MV-4-11 (cell line): ENCODE data around the gene ANKRD35.

ENCODE experiments used
- DNase-seq: peaks from one replicate; lab custom pipeline; 2025; lab: John Stamatoyannopoulos, UW

The ANKRD35 gene

DNA sequence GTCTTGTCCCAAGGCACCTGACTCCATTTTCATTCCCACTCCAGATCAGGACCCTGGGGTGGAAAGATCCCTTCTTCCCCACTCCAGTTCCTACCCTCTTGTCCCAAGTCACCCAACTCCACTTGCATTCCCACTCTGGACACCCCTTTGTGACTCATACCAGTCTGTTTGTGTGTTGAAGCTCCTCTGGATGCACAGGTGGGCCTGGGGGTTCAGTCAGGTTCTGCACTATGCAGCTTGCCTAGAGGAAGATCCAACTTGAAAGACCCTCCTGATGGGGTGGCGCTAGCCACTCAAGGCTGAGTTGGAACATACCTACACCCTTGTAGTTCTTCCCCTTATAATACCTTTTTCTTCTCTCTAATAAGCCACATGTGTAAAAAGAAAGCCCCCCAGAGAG is 9.8 kb upstream of the ANKRD35 start:
- DNase-seq: no peak

DNA sequence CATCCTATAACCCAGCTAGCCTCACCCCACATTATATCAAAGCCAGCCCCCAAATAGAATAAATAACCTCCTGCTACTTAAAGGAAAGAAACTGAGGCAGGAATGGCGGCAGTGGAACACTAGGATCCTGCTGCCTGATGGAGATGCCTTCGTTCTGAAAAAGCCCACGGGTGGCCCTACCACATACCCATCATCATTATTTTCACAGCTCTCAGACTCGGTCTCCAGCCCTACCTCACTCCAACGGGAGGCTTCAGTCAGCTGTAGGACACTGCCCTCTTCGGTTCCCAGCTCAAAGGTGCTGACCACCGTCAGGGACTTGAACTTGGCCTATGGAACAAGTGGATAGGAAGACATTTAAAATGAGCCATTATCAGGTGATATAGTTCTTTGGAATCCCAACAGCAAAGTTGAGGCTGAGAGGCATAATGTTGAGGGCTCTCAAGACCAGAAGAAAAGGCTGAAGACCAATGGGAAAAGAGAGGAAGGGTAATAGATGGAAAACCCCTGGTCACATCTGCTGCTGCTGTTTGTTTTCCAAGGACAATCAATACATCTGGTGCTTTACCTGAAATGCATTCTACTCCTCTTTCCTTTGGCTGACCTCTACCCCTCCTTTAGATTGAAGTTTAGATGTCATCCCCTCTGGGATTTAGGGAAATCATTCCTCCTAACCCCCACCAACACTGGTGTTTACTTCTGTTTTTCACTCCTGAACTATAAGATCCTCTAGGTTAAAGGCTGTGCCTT is 7.8 kb upstream of the ANKRD35 start:
- DNase-seq: no peak

DNA sequence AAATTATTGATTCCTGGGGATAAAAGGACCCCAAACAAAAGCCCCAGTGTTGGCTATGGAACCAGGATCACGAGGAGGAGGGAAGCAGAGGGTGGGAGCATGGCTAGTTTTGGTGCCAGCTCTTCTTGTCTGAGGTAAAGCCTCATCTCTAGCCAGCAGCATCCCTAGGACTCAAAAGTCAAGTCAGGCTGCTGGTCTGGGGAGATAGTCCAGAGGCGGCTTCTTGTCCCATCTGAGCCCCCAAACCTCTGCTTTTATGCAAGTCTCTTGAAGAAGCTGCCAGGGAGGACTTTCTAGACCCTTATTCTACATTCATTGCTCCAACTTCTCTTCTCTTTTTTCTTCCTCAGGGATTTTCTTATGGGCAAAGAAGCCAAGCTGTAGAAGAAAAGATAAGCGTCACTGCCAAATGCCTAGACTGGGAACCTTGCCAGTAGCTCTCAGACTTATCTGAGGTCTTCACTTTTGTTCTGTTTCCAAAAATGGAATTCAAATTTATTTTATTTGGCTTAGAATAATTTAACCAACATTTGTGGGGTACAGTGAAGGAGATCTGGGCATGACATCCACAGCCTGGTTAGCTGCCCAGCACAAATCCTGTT is 6.9 kb upstream of the ANKRD35 start:
- no peak for DNase-seq

DNA sequence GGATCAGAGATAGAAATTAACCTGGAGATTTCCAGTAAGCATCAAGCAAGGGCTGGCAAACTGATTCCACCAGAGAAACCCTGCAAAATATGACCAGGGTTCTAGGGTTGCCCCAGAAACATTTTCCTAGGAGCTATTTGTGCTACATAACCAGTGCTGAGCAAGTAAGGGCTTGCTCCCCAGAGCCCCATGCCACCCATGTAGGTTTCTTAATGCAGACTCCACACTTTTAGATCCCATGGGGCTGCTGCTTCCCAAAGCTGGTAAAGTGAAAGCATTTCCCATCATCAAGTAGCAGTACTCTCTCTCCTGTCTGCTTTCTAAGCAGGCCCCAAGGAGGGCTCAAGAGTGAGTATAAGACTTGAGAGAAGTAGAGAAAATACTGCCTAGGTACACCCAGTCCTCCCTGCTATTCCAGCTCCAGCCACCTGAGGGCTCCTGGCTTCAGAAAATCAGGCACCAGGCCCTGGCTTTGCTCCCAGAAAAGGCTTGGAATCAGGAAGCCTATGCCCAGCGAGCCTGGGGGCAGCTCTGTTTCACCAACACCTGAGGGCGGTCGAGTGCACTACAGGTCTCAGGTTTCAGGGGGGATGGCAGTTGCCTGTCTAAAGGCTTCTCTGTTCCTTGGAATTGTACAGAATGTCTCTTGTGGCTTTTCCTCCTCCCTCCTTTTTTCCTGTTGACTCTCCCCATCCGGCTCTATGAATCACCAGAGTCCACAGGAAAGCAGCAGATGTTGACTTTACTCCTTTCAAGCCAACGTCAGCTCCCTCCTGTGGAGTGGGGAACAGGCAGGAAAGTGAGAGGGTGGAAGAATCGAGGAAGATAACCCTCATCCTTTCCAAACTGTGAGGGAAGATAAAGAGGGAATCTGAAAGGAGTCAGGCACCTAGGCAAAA is 6.2 kb upstream of the ANKRD35 start:
- peak; percentile 55 for DNase-seq

DNA sequence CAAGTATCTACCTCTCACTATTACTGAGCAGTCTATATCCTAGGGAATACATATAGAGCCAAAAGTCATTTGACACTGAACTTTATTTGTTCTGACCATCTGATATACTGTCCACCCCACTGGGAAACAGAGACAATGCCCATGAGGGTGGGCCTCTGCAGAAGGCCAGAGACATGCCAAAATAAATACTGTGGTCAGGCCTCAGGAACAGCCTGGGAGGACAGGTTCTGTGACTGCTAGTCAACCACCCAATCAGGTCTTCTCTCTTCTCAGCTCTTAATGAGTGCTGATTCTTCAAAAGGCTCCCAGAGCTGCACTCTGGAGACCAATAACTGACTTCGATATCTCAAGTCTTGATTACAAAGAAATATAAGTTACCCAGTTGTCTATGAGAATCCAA is 5.5 kb upstream of the ANKRD35 start:
- no peak for DNase-seq

DNA sequence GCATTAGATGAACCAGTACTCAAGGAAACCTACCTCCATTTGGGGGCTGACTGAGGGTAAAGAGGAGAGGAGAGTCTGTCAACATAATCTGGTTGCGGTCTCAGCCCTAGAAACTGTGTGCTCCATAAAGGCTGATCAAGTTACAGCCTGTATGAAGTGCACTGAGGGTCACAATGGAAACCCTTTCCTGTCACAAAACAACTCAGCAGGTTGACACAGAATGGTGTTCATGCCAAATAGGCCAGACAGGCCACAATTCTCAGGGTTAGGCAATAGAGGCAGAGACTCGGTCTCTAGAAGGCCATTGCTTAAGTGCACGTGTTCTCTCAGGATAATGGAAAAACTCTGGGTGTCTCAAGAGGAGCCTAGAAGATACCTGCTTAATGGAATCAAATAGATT is 4.1 kb upstream of the ANKRD35 start:
- no peak for DNase-seq

DNA sequence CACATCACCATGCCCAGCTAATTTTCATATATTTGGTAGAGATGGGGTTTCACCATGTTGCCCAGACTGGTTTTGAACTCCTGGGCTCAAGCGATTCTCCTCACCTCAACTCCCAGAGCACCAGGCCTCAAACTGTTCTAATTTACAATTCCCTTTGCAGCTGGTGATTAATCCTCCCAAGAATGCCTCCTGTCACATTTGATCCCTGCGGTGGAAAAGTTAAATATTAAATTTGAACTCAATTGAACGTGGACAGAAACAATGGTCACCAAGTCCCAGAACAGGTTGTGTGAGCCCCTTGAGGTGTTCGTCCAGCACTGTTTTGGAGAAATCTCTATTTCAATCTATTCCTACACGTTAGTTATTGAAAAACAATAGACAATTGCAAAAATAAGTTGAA is 2.0 kb upstream of the ANKRD35 start:
- DNase-seq: no peak

DNA sequence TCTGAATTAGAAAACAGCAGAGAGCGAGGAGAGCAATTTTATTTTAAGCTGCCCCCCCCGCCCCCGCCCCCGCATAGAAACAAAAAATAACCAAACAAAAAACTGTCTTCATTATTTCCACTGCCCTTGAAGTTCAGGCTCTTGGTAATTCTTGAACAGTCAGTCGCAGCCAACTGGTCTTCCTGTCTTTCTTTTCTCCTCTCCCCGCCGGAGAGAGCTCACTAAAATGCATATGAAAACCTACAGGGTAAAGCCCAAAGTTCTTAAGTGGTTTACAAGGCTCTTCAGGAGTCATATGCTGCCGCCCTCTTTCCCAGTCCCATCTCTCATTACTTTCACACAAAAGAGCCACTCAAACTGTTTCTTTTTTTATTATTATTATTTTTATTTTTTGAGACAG is 1.1 kb upstream of the ANKRD35 start:
- DNase-seq: no peak

DNA sequence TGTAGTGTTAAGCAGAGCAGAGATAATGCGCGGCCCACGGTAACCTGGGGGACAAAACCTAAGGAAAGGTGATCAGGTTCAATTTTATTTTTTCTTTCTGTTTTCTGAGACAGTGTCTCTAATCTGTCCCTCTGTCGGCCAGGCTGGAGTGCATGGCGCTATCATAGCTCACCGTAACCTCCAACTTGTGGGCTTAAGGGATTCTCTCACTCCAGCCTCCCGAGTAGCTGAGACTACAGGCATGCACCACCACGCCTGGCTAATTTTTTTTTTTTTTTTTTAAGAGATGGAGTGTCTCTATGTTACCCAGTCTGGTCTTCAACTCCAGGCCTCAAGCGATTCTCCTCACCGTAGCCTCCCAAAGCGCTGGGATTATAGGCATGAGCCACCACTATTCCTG is 724 bp upstream of the ANKRD35 start:
- no peak for DNase-seq

DNA sequence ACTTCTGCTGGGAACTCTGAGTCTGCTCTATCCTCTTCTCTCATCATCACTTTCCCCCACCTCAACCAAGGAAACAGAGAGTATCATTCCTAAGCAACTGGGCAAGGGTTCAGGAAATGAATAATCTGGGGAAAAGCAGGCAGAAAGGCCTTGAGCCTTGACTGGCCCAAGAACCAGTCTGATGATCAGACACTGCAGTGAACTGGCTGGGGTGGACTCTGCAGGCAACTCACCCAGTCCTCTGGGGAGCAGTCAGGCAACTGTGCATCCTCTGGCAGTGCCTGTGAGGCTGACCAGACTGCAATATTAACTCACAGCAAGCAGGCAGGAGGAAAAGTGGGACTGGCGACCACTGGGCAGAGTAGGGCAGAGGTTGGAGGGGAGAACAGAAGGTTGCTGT is 991 bp downstream of the ANKRD35 start:
- no peak for DNase-seq

DNA sequence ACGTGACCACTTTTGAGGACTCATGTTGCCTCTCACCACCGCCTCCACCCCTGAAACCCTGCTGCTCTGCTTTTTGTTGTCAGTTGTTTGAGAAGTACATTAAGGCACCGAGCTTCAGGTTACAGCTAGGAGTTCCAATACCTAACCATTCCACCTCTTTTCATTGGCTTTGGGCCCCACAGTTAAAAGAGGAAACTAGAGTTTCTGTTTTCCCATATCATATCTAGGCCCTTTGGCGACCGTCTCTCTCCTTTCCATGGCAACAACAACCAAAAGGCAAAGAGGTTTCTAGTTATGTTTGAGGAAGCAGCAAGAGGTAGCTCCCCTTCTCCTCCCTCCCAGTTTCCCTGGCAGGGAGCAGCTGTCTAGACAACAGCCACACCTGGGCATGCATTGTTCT is 5.9 kb downstream of the ANKRD35 start:
- peak; percentile 73 for DNase-seq

DNA sequence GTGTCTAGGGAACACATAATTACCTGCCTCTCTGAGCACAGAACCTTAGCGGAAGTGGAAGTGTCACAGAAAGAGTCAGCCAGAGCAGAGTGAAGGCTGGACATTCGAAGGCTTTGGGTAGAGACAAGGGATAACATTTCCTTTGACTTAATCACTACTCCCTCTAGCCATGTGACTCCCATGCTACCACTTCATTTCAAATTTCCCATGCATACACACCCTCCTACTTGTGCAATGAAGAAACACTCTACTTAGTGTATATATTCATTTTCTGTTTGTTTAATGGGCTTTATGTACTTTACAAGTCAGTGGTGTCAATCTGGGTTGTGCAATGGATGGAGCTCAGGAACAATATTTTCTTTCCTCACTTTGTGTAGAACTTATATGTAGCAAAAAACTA is 6.9 kb downstream of the ANKRD35 start:
- no peak for DNase-seq

DNA sequence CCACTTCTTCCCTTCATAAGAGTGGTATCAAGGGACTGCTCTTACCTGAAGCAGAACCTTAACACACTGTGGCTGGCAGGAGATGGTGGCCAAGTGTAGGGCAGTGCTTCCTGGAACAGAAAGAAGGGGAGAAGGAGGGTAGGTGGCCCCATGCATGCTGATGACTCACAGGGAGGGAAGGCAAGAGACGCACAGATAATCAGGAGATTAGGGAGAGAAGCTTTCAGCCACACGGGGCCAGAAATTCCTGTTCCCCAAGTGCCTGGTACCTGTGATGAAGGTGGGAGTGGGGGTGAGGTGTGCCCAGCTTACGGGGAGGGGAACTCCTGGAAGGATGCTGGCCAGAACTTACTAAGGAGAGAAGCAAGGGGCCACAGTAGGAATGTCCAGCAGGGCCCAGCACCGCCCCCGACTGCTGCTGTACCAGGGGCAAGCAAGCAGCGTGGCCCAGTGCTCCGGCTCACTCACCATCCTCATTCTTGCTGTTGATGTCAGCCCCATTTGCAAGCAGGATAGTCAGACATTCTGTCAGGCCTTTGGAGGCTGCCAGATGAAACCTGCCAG is 7.7 kb downstream of the ANKRD35 start:
- DNase-seq: no peak

DNA sequence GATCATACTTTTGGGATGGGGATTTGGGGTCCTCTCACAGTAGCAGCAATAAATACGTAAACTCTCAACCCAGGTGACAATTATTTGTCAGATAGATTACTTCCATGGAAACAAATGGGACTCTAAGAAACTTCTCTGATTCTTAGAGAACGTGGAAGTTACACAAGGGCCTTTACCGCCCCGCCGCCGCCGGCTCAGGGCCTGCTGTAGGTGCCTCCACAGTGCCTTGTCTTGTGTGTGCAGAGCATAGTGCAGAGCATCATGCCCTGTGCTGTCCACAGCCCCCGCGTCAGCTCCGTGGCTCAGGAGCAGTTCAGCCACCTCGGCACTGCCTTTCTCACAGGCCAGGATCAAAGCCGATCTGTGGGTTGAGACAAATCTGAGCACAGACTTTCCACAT is 11.0 kb downstream of the ANKRD35 start:
- DNase-seq: peak; percentile 46

DNA sequence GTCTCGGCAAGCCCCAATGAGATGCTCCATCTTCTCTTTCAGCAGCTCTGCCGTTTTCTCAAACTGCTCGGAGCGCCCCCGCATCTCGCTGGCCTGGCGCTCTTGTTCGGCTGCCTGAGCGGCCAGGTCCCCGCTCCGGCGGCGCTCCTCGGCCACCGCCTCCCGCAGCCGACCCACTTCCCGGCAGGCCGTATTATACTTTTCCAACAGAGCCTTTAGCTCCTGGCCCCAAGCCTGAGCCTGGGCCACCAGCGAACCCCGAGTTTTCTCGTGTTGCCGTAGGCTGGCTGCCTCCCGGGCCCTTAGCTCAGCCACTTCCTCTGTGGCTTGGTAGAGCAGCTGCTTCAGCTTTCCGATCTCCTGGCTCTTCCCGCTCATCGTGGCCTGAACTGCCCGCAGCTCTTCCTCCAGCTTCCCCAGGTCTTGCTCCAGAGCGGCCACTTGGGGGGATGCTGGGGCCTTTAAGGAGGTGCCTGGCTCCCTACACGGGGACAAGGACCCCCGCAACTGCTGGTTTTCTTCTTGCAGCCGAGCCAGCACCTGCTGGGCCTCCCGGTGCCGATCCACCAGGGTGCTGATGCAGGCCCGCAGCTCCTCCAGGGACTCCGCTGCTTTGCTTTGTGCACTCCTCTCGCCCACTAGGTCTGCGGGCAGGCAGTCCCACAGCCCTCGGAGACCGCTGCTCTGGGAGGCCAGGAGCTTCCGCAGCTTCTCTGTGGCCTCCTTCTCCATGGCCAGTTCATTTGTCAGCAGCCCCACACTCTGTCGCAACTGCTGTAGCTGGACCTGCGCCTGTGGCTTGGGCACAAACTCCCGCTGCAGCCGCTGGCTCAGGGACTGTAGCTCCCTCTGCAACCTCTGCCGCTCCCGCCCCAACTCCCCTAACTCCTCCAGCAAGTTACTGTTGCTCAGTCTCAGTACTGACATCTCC is 13.4 kb downstream of the ANKRD35 start:
- DNase-seq: peak; percentile 65

DNA sequence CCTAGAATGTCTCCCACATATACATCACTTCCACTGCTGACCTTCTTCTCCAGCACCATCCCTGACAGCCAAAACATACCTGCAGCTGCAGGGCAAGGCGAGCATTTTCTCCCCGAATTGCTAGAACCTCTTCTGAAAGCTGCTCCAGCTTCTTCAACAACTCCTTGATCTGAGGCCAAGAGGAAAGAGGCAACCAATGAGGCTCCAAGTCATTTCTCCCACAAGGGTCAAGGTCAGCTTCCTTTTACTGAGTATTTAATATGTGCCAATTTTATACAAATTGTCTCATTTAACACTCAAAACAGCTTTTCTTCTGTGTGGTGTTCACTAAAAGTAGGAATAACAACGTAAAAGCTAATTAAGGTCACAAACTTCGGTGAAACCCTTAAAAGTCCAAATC is 17.4 kb downstream of the ANKRD35 start:
- no peak for DNase-seq

DNA sequence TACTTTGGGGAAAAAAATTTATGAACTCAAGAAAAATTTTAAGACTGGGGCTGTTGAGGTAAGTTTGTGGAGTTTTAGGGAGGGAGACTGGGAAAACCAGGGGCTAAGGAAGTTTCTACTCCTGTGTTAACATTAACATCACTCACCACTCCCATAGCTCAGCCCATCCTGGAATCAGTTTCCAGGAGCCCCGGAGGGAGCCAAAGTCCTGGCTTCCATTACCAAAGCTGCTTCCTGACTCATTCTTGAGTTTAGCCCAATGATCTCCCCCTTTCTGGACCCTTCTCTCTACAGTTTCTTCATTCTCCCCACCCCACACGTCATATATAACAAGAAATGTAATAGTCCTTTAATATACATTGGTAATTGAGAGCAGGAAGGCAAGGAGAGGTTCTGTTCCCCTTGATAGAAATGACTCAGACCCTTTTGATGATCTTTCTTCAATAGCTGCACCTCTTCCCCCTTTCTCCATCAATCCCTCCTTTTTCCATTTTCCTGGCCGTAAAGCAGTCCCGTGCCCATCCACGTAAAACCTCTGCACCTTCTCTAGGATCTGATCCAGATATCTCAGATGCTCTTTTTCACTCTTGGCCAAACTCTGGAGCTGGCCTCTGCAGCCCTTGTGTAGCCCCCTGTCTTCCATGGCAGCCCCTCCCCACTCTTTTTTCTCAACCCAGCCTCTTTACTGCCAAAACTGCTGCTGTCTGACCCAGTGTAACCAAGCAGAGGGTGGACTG is 22.2 kb downstream of the ANKRD35 start:
- DNase-seq: no peak

DNA sequence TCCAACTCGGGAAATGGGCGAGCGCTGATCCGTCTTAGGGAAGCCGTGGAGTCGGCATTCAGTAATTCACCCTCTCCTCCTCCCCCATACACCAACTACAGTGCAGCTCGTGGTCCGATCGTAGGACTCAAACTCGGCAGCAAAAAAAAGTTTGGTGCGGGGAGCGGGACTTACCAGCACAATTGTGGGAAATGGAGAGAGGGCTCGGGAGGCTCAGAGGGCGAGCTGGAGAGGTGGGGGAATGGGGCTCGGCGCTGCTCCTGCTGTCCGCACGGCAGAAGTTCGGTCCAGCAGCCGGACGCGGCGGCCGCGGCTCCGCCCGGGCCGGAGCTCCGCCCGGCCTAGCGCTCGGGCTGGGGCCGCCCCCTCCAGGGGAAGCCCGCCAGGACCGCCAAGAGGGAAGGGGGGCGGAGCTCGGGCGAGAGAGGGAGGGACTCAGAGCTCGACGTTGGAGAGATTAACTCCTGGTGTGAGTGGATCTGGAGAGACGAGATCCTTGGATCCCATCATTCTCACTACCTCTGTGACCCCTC is 26.1 kb downstream of the ANKRD35 start:
- DNase-seq: peak; percentile 58

DNA sequence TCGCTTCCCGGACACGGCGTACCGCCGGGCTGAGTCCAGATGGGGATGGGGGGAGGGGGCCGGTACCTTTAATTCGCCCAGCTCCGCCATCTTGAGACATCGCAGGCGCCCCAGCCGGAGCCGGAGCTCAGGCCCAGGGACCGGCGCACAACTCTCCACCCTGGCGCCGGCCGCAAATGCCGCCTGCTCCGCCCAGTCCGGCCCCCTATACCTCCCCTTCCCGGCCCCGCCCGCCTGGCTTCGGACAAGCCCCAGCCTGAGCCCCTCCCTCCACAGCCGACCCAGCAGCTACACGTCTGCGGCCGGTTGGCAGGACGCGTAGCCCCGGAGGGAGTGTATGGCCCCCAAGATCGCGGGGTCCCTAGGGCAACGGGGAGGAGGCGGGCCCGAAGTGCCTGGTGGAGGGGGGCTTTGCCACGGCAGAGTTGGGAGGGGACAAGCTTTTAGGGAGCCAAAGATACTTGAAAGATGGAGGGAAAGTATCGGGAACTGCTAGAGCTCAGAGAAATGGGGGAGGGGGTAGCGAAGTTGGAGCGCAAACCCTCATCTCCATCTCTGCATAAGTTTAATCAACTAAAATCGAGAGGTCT is 26.7 kb downstream of the ANKRD35 start, which contains the start of gene PIAS3:
Gene PIAS3 (minus strand): TSS at position 181 of the 590 bp plus-strand sequence. CDS start 91 bp downstream, at position 90.
- peak; percentile 81 for DNase-seq
